Stimulated activated CD8-positive, alpha-beta memory T cell treated with anti-CD3 and anti-CD28 coated beads, Interleukin-15, amount 100 ng/mL, for 24 hours (primary cell): ENCODE measurements around the gene MRAP2.
"Not testable (repeated sequence)": the region's sequence is repeated elsewhere in the genome, so short reads cannot be mapped to it uniquely, and the experiment has no call there.

Experiments
- DNase-seq: peaks from one replicate; pipeline ENCODE4 v3.0.0-alpha.2; 2020; ENCODE audit warnings: low read depth

MRAP2 gene

GRCh38 chr6:84077645-84078044, 44.1 kb downstream of the MRAP2 start:
- DNase-seq = no peak

DNA sequence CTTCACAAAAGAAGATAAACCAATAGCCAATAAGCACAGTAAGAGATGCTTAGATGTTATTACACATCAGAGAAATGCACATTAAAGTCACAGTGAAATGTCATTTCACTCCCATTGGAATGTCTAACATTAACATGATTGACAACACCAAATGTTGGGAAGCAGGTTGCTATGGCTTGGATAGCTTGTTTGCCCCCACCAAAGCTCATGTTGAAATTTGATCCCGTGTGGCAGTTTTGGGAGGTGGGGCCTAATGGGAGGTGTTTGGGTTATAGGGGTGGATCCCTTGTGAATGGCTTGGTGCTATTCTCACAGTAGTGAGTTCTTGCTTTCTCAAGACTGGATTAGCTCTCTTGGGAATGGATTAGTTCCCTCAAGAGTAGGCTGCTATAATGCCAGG, 44.8 kb downstream of the MRAP2 start:
- DNase-seq = no peak

- no peak for DNase-seq
These were observed 47.6 kb downstream of the MRAP2 start for GRCh38 chr6:84081222-84081621.

GRCh38 chr6:84082689-84083265, 49.2 kb downstream of the MRAP2 start:
- DNase-seq = no peak

DNA sequence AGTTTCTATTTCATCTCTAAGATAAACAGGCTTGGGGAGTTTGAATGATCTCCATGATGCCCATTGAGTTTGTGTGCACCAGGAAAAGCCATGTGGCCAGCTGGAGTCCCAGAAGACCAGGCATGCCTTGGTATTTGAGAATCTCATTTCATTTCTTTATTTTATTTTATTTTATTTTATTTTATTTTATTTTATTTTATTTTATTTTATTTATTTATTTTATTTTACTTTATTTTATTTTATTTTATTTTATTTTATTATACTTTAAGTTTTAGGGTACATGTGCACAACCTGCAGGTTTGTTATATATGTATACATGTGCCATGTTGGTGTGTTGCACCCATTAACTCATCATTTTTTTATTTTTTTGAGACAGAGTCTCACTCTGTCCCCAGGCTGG, 51.1 kb downstream of the MRAP2 start:
- not testable (repeated sequence) for DNase-seq

GRCh38 chr6:84086056-84086455, 52.5 kb downstream of the MRAP2 start:
- no peak for DNase-seq

DNA sequence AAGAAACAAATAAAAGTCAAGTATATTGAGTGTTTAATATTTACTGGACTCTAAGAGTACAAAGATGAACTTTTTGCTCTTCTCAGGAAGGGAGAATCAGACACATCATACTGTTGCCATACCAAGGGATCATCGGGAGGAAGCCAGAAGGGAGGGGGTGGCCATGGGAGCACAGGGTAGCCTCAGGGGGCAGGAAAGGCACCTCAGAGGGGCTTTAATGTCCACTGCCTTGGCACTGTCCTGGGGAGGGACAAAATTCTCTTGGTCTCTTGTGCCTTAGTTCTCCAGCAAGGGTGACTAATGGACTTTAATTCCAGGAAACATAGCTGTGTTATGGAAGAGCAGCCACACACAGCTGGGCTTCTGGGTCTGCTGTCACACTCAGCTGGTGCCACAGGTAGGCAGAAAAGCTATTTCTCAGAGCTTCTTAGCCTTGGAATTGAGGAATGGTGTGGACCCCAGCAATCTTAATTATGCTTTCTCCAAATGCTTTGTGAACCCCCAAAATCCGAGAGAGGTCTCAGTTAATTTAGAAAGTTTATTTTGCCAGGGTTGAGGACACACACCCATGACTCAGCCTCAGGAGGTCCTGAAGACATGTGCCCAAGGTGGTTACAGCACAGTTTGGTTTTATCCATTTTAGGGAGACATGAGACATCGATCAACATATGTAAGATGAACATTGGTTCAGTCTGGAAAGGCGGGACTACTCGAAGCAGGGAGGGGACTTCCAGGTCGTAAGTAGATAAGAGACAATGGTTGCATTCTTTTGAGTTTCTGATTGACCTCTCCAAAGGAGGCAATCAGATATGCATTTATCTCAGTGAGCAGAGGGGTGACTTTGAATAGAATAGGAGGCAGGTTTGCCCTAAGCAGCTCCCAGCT, 53.2 kb downstream of the MRAP2 start:
- no peak for DNase-seq

GRCh38 chr6:84089081-84089480, 55.5 kb downstream of the MRAP2 start:
- DNase-seq = no peak

DNA sequence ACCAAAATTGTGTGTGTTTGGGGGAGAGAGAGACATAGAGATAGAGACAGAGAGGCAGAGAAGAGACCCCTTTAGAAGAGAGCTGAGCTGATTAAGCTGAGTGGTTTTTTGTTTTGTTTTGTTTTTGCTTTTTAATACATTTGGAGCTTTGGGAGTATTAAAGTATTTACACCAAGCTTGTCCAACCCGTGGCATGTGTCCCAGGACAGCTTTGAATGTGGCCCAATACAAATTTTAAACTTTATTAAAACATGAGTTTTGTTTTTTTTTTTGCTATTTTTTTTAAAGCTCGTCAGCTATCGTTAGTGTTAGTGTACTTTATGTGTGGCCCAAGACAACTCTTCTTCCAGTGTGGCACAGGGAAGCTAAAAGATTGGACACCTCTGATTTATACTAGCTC, 56.0 kb downstream of the MRAP2 start:
- DNase-seq = no peak

DNA sequence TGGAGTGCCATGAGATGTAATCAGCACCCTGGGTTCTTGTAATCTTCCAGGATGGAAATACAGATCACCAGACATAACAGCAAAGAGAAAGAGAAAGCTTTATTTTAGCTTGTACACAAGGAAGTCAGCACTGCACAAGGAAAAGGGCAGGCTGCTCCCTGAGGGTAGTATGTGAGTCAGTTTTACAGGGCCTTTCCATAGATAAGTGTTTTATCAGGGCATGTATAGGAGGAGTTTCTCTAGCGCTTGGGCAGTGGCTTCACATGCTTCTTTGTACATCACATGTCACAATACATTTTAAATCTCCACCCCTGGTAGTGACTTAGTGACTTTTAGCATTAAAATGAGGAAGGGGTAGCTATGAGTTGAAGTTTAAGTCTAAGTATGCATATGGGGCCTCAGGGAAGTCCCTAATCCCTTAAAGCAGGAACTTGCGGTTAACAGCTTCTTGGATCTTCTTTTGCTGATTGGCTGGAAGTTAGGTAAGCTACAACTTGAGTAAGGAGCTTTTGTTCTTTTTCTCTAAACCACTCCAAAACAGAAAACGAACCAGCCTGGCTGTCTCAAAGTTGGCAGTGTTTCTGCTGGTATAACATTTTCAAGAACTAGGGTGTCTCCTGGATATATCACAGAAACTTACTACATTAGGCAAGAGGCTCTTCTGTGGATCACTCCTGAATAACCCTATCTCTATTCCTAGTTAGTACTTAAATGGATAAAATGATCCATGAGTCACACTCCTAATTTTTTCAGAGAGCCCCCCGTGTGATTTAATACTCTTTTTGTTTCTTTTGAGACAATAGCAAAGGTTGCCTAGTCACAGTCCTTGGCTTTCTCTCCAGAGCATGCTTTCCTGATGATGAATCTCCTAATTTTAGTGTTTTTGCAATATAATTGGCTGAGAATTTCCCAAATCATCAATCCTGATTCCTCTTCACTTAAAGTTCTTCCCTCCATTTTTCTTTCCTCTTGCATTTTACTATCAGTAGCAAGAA, 60.2 kb downstream of the MRAP2 start:
- no peak for DNase-seq

GRCh38 chr6:84095156-84095555, 61.6 kb downstream of the MRAP2 start:
- no peak for DNase-seq

DNA sequence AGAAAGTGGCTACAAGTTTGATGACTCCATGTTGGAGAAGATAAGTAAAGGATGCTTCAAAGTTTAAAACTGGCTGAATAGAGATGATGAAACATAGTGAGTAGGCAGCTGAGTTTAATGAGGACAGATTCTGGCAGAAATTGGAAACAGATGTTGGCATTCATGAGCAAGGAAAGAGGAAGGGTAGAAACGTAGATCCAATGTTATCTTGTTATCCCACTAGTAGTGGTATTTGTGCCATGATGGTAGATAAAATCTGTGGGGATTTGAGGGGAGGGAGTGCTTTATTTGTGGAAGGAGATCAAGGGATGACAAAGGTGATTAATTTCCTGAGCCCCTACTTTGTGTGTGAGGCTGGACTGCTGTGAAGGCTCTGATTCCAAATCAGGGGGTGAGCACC, 69.5 kb downstream of the MRAP2 start:
- no peak for DNase-seq

DNA sequence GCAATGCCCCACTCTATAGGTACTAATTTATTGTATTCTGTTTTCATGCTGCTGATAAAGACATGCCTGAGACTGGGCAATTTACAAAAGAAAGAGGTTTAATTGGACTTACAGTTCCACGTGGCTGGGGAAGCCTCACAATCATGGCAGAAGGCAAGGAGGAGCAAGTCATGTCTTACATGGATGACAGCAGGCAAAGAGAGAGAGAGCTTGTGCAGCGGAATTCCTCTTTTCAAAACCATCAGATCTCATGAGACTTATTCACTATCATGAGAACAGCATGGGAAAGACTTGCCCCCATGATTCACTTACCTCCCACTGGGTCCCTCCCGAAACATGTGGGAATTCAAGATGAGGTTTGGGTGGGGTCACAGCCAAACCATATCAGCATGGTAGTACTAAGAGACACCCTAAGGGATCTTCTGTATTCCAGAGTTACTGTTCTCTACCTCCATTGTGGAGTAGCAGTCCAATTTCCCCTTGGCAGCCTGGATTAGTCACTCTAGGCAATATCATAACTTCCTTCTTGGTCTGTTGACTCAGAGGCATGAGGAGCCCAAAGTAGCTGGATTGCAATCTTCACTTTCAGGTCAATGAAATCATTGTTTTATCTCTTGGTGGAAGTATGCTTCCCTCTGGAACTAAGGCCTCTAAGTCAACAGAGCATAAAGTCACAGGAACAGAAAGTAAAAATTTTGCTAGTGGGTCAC, 71.8 kb downstream of the MRAP2 start:
- DNase-seq = not testable (repeated sequence)

DNA sequence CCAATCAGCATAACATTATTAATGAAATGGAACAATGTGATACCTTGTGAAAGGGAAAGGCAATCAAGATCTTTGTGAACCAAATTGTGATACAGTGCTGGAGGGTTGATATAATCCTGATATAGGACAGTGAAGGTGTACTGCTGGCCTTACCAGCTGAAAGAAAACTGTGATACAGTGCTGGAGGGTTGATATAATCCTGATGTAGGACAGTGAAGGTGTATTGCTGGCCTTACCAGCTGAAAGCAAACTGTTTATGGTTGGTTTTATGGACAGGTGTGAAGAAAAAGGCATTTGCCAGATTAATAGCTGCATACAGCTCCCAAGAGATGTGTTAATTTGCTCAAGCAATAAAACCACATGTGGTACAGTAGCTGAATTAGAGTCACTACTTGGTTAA, 73.9 kb downstream of the MRAP2 start:
- no peak for DNase-seq

GRCh38 chr6:84111351-84111750, 77.8 kb downstream of the MRAP2 start:
- not testable (repeated sequence) for DNase-seq

GRCh38 chr6:84114933-84115594, 81.5 kb downstream of the MRAP2 start:
- DNase-seq = not testable (repeated sequence)

DNA sequence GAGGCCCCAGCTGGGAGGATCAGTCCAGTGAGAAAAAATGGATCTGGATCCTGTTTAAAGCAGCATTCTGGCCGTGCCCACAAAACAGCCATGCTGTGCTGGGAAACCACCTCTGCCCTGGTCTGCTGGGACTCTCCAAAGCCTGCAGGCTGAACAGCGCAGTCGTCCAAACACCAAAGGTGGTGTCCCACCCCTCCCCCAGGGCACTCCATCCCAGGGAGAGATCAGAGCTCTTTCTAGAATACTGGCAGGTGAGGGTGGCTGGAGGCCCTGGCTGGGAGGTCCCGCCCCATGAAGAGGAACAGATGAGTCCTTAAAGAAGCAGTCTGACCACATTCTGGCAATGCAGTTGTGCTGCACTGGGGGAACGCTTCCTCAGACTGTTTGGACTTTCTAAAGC, 84.6 kb downstream of the MRAP2 start:
- no peak for DNase-seq

- no peak for DNase-seq
These were observed 85.7 kb downstream of the MRAP2 start for GRCh38 chr6:84119277-84119676.

GRCh38 chr6:84123186-84123585, 89.6 kb downstream of the MRAP2 start:
- DNase-seq = no peak

DNA sequence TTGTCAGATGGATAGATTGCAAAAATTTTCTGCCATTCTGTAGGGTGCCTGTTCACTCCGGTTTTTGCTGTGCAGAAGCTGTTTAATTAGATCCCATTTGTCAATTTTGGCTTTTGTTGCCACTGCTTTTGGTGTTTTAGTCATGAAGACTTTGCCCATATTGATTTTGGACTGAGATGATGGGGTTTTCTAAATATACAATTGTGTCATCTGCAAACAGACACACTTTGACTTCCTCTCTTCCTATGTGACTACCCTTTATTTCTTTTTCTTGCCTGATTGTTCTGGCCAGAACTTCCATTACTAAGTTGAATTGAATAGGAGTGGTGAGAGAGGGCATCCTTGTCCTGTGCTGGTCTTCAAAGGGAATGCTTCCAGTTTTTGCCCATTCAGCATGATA, 96.0 kb downstream of the MRAP2 start:
- DNase-seq = not testable (repeated sequence)

DNA sequence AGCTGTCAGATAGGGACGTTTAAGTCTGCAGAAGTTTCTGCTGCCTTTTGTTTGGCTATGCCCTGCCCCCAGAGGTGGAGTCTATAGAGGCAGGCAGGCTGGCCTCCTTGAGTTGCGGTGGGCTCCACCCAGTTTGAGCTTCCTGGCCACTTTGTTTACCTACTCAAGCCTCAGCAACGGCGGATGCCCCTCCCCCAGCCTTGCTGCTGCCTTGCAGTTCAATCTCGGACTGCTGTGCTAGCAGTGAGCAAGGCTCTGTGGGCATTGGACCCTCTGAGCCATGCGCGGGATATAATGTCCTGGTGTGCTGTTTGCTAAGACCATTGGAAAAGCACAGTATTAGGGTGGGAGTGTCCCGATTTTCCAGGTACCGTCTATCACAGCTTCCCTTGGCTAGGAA, 99.8 kb downstream of the MRAP2 start:
- DNase-seq = not testable (repeated sequence)
